SU-DHL-6 (cell line): ENCODE data around the gene DCAF5.

Experiments used
- H2AFZ ChIP-seq: fragments of 200-600 bp; sonication (generic); 2 replicates; pipeline ENCODE4 v1.6.1; 2014; ENCODE audit warnings: low read depth, mild to moderate bottlenecking, moderate library complexity, mixed read lengths, antibody characterized with exemption, low read length; ENCODE audit not compliant: severe bottlenecking
- H3F3A ChIP-seq: fragments of 200-600 bp; shearing (Covaris generic); 2 replicates; pipeline ENCODE4 v1.6.0; 2016; ENCODE audit warnings: antibody characterized with exemption, mild to moderate bottlenecking; ENCODE audit not compliant: insufficient read depth
- H3K27ac ChIP-seq: fragments of 200-600 bp; sonication (generic); 2 replicates; pipeline ENCODE4 v1.5.1; 2016; ENCODE audit warnings: low read depth, mild to moderate bottlenecking, low read length, moderate library complexity, mixed read lengths
- H3K27me3 ChIP-seq: fragments of 200-600 bp; sonication (generic), shearing (Covaris generic); 2 replicates; pipeline ENCODE4 v1.6.0; 2014; ENCODE audit warnings: mild to moderate bottlenecking, low read length
- H3K36me3 ChIP-seq: fragments of 200-600 bp; sonication (generic); 2 replicates; pipeline ENCODE4 v1.6.1; 2014; ENCODE audit warnings: mild to moderate bottlenecking, low read length, mixed read lengths
- H3K4me2 ChIP-seq: fragments of 300-600, 200-600 bp; shearing (Covaris generic), sonication (generic); 2 replicates; pipeline ENCODE4 v1.6.0; 2014; ENCODE audit warnings: low read length, low read depth, mild to moderate bottlenecking; ENCODE audit not compliant: poor library complexity, severe bottlenecking
- H3K4me3 ChIP-seq: fragments of 200-600 bp; sonication (generic); 2 replicates; pipeline ENCODE4 v1.5.1; 2014; ENCODE audit warnings: antibody characterized with exemption, low read length, mild to moderate bottlenecking, mixed read lengths; ENCODE audit not compliant: insufficient read depth, poor library complexity, severe bottlenecking
- H3K79me2 ChIP-seq: fragments of 200-600 bp; sonication (generic); 2 replicates; pipeline ENCODE4 v1.6.1; 2014; ENCODE audit warnings: mild to moderate bottlenecking, low read length, moderate library complexity; ENCODE audit not compliant: insufficient read depth
- H3K9ac ChIP-seq: fragments of 200-600 bp; sonication (generic); 2 replicates; pipeline ENCODE4 v1.7.0; 2014; ENCODE audit warnings: mild to moderate bottlenecking, low read length
- H3K9me2 ChIP-seq: fragments of 200-600 bp; sonication (generic); replicated peaks from 2 replicates; pipeline ENCODE4 v1.6.1; 2014; ENCODE audit warnings: low read length; ENCODE audit not compliant: insufficient read depth
- H3K9me3 ChIP-seq: fragments of 200-600 bp; sonication (generic); 2 replicates; pipeline ENCODE4 v1.6.1; 2014; ENCODE audit warnings: low read length, mixed read lengths; ENCODE audit not compliant: insufficient read depth
- H4K20me1 ChIP-seq: fragments of 200-600 bp; sonication (generic); 2 replicates; pipeline ENCODE4 v1.6.1; 2014; ENCODE audit warnings: low read depth, mild to moderate bottlenecking, antibody characterized with exemption, low read length, moderate library complexity, mixed read lengths
- EZH2phosphoT487 ChIP-seq: fragments of 200-600 bp; sonication (generic), shearing (Covaris generic); conservative IDR thresholded peaks from 2 replicates; pipeline ENCODE4 v1.6.1; 2018; ENCODE audit warnings: mild to moderate bottlenecking, antibody characterized with exemption, low read length, moderate library complexity, mixed read lengths
- TF ChIP-seq, protein P1 (sequence below): fragments of 200-600 bp; sonication (generic); IDR thresholded peaks from one replicate; pipeline ENCODE4 v1.5.1; 2017; ENCODE audit warnings: antibody characterized with exemption, mild to moderate bottlenecking, low read length, moderate library complexity; ENCODE audit not compliant: insufficient read depth, poor library complexity, severe bottlenecking

Gene DCAF5

DNA sequence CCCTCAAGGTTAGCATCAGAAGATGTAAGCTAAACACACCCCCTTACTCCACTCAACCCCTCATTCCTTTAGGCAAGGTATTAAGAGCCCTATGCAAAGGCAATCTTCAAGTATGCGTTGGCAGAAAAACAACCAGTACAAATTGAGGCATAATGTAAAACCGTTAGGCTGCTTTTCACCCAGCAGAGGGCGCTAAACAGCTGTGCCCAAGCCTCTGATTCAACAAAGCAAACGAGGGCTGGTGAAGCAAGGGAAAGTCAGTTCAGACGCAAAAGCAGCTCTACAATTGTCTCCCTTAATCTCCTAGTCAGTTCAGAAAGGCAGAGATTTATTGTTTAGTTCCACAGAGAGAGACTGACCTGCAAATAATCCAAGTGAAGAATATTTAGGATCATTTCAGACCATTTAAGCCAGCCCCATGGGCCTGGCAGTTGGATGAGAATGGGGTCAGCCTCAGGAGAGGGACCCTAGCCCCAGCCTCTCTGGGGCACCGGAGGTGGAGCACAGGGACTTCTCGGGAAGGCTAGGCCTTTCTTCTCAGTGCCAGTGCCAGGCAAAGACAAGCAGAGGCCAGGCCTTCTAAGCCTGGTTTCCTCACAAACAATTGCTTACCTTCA lies 23.5 kb downstream of the DCAF5 start:
- no peaks in the 10 kb centered on the region for H3K27me3 ChIP-seq
- no peak overlapping the region for H3K9ac ChIP-seq
- H3K4me2 ChIP-seq: no peak overlapping the region
- peaks cover 56% of the 10 kb centered on the region for H3K79me2 ChIP-seq
- H3K27ac ChIP-seq: no peak overlapping the region
- no peak overlapping the region for H2AFZ ChIP-seq
- H3K9me2 ChIP-seq: no peaks in the 10 kb centered on the region
- no peak overlapping the region for H3K4me3 ChIP-seq
- TF ChIP-seq, protein P1, sequence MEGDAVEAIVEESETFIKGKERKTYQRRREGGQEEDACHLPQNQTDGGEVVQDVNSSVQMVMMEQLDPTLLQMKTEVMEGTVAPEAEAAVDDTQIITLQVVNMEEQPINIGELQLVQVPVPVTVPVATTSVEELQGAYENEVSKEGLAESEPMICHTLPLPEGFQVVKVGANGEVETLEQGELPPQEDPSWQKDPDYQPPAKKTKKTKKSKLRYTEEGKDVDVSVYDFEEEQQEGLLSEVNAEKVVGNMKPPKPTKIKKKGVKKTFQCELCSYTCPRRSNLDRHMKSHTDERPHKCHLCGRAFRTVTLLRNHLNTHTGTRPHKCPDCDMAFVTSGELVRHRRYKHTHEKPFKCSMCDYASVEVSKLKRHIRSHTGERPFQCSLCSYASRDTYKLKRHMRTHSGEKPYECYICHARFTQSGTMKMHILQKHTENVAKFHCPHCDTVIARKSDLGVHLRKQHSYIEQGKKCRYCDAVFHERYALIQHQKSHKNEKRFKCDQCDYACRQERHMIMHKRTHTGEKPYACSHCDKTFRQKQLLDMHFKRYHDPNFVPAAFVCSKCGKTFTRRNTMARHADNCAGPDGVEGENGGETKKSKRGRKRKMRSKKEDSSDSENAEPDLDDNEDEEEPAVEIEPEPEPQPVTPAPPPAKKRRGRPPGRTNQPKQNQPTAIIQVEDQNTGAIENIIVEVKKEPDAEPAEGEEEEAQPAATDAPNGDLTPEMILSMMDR: peak; percentile 94
- no peak for TF ChIP-seq EZH2phosphoT487
- H3F3A ChIP-seq: no peaks in the 10 kb centered on the region
- H4K20me1 ChIP-seq: peaks cover 24% of the 10 kb centered on the region
- no peaks in the 10 kb centered on the region for H3K36me3 ChIP-seq
- no peaks in the 10 kb centered on the region for H3K9me3 ChIP-seq

DNA sequence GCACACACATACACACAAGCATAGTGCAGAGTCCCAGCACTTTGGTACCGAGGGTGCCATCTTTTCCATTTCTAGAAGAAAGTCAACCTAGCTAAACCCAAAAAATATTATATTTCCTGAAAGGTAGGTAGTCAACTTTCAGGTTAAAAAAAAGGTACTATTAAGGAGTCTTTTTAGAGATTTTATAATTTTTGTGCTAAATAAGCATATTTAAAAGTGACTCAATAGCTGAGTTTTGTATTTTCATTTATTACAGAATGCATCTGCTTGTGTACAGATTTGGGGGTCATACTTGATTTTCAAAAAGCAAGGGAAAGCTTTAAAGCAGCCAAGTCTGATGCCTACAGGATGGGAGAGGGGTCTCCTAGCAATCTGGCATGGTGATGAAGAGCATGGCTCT lies 34.6 kb downstream of the DCAF5 start:
- Histone ChIP-seq H3F3A (no peaks in the 10 kb centered on the region), H2AFZ (no peak overlapping the region), H3K27ac (no peak overlapping the region), H4K20me1 (no peaks in the 10 kb centered on the region), H3K79me2 (no peaks in the 10 kb centered on the region), H3K36me3 (no peaks in the 10 kb centered on the region), H3K27me3 (no peaks in the 10 kb centered on the region), H3K4me2 (no peak overlapping the region), H3K4me3 (no peak overlapping the region), H3K9ac (no peak overlapping the region), H3K9me2 (no peaks in the 10 kb centered on the region), H3K9me3 (no peaks in the 10 kb centered on the region)
- no peak for TF ChIP-seq EZH2phosphoT487
- TF ChIP-seq, protein P1: no peak

DNA sequence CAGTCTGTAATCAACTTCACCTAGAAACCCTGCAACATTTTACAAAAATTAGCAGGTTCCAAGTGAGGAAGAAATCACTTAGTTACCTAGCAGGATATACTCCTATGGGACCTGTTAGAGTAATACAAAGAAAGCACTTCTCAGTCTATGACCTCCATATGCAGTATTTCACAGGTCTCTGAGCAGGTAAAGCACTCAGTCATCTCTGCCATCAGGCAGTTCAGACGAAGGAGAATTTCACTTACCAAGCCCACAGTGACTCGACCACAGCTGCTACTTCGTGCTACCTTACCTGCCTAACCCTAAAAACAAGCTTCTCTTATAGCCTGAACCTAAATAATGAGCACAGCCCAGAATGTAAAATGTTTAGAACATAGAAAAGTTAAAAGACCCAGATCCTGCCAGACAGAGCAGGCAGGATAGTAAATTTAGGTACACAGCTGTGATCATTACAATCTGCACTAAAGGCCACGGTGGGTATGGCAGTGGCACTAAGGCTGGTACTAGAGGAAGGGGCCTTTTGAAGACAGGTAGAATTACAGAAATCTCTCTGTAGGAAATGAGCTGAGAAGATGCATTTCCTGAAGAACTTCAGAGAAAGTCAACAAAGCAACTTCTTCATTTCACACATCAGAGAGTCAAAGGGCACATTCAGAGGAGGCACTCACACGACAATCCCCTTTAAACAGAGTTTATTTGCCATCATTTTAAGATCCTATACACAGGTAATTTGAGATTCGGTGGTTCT lies 35.7 kb downstream of the DCAF5 start:
- no peaks in the 10 kb centered on the region for H3K36me3 ChIP-seq
- H3K9me2 ChIP-seq: no peaks in the 10 kb centered on the region
- H3K4me3 ChIP-seq: no peak overlapping the region
- H3K4me2 ChIP-seq: no peak overlapping the region
- H4K20me1 ChIP-seq: no peaks in the 10 kb centered on the region
- TF ChIP-seq EZH2phosphoT487: no peak
- TF ChIP-seq, protein P1: no peak
- no peaks in the 10 kb centered on the region for H3K79me2 ChIP-seq
- H3F3A ChIP-seq: no peaks in the 10 kb centered on the region
- no peaks in the 10 kb centered on the region for H3K27me3 ChIP-seq
- H3K9ac ChIP-seq: no peak overlapping the region
- no peaks in the 10 kb centered on the region for H3K9me3 ChIP-seq
- no peak overlapping the region for H3K27ac ChIP-seq
- no peak overlapping the region for H2AFZ ChIP-seq
